CD4-positive, alpha-beta T cell treated with Interleukin-6 at 100 ng/mL for 8 hours (primary cell): Measurements from ENCODE around the gene VAV1.

Experiments used
- DNase-seq: peaks from one replicate; pipeline ENCODE4 v3.0.0-alpha.2; 2020; ENCODE audit warnings: mixed read lengths, low spot score

The VAV1 gene

GRCh38 chr19:6772028-6772865 is at the start of gene VAV1:
VAV1 (plus strand) TSS chr19:6772708; CDS start chr19:6772808, 100 bp downstream.
- peak; percentile 89 for DNase-seq

GRCh38 chr19:6723108-6723618 is 49.3 kb upstream of the VAV1 start:
- DNase-seq = no peak

GRCh38 chr19:6723738-6724137 is 48.8 kb upstream of the VAV1 start:
- DNase-seq = no peak

GRCh38 chr19:6724631-6725492 is 47.6 kb upstream of the VAV1 start:
- DNase-seq = no peak

- no peak for DNase-seq
These were observed 46.8 kb upstream of the VAV1 start for GRCh38 chr19:6725513-6726231.

GRCh38 chr19:6728346-6728745 is 44.2 kb upstream of the VAV1 start:
- DNase-seq = no peak

- no peak for DNase-seq
These were observed 42.8 kb upstream of the VAV1 start for GRCh38 chr19:6729573-6730152.

GRCh38 chr19:6730153-6730804 is 42.2 kb upstream of the VAV1 start:
- DNase-seq = no peak

- DNase-seq = no peak
These were observed 41.4 kb upstream of the VAV1 start for GRCh38 chr19:6730941-6731670.

- no peak for DNase-seq
These were observed 40.7 kb upstream of the VAV1 start for GRCh38 chr19:6731822-6732221.

- no peak for DNase-seq
These were observed 39.6 kb upstream of the VAV1 start for GRCh38 chr19:6732803-6733337.

- DNase-seq = no peak
These were observed 39.0 kb upstream of the VAV1 start for GRCh38 chr19:6733338-6734095.

GRCh38 chr19:6734096-6734696 is 38.3 kb upstream of the VAV1 start:
- no peak for DNase-seq

GRCh38 chr19:6735181-6735911 is 37.2 kb upstream of the VAV1 start:
- DNase-seq = no peak

GRCh38 chr19:6736169-6736916 is 36.2 kb upstream of the VAV1 start:
- DNase-seq = peak; percentile 63

- DNase-seq = no peak
These were observed 35.6 kb upstream of the VAV1 start for GRCh38 chr19:6736917-6737283.

- DNase-seq = peak; percentile 100
These were observed 35.1 kb upstream of the VAV1 start, which contains the start of gene GPR108 for GRCh38 chr19:6737284-6737872. GPR108 (minus strand) TSS chr19:6737580; CDS start chr19:6737576, 4 bp downstream.
